ENCODE results near the gene AP1AR. TPM values are rescaled to one million over a fixed set of nuclear protein-coding genes. Genes with fewer than 3 reads are reported as not detected.

The AP1AR gene, protein sequence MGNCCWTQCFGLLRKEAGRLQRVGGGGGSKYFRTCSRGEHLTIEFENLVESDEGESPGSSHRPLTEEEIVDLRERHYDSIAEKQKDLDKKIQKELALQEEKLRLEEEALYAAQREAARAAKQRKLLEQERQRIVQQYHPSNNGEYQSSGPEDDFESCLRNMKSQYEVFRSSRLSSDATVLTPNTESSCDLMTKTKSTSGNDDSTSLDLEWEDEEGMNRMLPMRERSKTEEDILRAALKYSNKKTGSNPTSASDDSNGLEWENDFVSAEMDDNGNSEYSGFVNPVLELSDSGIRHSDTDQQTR
- 10.7 TPM for total RNA-seq
- 10 to 100 TPM; 10.5 to 14.0 (median 11.8) TPM for polyA plus RNA-seq (ENCODE audit: insufficient read depth in 1 of 8, insufficient read length in 8 of 8, low replicate concordance in 1 of 8)
- long read RNA-seq, donor 1, partial matches to known transcripts, result 0 of 1 reads
- long read RNA-seq, donor 1, other reads (novel, unspliced or antisense), result 0 of 1 reads
- long read RNA-seq, donor 2, result 0 reads
- long read RNA-seq, donor 3, partial matches to known transcripts, result 0 of 5 reads
- long read RNA-seq, donor 3, other reads (novel, unspliced or antisense), result 0 of 5 reads
- long read RNA-seq, donor 4, partial matches to known transcripts, result 0 of 2 reads
- long read RNA-seq, donor 4, other reads (novel, unspliced or antisense), result 0 of 2 reads
- long read RNA-seq, donor 5, transcript AP1AR-201 (10 exons, 2,902 nt), result major isoform, 6 of 6 reads
- long read RNA-seq, donor 5, partial matches to known transcripts, result 0 of 6 reads
- long read RNA-seq, donor 5, other reads (novel, unspliced or antisense), result 0 of 6 reads
- long read RNA-seq, donor 6, transcript AP1AR-201 (10 exons, 2,902 nt), result major isoform, 5 of 7 reads
- long read RNA-seq, donor 6, partial matches to known transcripts, result 0 of 7 reads
- long read RNA-seq, donor 6, other reads (novel, unspliced or antisense), result 0 of 7 reads
- long read RNA-seq, donor 7, partial matches to known transcripts, result 0 of 3 reads
- long read RNA-seq, donor 7, other reads (novel, unspliced or antisense), result 0 of 3 reads
- long read RNA-seq, donor 8, partial matches to known transcripts, result 0 of 3 reads
- long read RNA-seq, donor 8, other reads (novel, unspliced or antisense), result 0 of 3 reads
- long read RNA-seq, donor 9, partial matches to known transcripts, result 0 of 3 reads
- long read RNA-seq, donor 9, other reads (novel, unspliced or antisense), result 0 of 3 reads
- long read RNA-seq, donor 10, transcript AP1AR-201 (10 exons, 2,902 nt), result major isoform, 6 of 7 reads
- long read RNA-seq, donor 10, partial matches to known transcripts, result 0 of 7 reads
- long read RNA-seq, donor 10, other reads (novel, unspliced or antisense), result 0 of 7 reads
- long read RNA-seq, donor 11, partial matches to known transcripts, result 0 of 1 reads
- long read RNA-seq, donor 11, other reads (novel, unspliced or antisense), result 0 of 1 reads

DNA sequence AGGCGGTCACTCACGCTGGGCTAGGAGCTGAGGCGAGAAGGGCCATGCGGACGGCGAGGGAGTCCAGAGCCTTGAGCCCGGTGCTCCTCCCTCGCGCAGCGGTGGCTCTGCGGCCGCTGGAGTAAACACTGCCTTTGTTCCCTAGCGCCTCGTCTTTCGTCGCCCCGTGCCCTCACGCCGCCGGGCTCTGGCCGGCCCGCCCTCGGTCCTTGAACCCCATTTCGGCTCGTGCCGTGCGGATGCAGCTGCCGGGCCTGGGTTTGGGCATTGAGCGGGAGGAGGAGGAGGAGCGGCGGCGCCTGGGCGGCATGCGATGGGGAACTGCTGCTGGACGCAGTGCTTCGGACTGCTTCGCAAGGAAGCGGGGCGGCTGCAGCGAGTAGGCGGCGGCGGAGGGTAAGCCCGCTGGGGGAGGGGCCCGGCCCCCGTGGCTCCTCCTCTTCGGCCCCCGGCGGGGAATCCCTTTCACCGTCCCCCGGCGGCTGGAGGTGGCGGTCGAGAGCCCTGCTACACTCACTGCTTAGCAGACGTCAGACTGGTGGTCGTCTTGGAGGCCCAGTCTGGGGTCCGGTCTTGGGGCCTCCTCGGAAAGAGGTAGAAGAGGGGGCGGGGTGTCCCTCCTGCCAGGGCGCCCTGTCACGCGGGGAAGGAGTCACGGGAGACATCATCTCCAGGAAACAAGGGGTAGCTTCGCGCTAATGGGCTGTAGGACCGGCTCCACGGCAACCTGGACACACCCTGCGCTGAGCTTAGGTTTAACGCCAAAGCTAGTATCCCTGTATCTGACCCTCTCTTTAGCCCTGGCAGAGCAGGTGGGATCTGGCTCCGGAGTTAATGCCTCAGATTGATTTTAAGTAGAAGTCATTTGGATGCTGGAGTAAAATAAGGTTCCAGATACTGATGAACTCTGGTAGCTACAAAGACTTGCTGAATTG lies at the start of gene AP1AR:
Gene AP1AR (plus strand): TSS at position 9 of the 935 bp plus-strand sequence. CDS start 305 bp downstream, at position 314.
- Histone ChIP-seq H3K4me3 (ENCODE audit: low read length) (peak within 1 kb of the TSS; percentile 77), H3K27ac (ENCODE audit: low read length) (peak within 1 kb of the TSS; percentile 98), H3K9me3 (replicated peaks; ENCODE audit: control insufficient read depth, low read depth, low read length) (no peaks in the 10 kb centered on the region), H3K27me3 (ENCODE audit: control insufficient read depth, insufficient read depth, low read length) (no peaks in the 10 kb centered on the region), H3K36me3 (ENCODE audit: control insufficient read depth, insufficient read depth, low read length) (no peaks in the 10 kb centered on the region), H3K4me1 (ENCODE audit: control insufficient read depth, insufficient read depth, low read length) (peaks cover 2% of the 10 kb centered on the region)
- WGBS (ENCODE audit: insufficient coverage), result under 1% methylated on average over 68 of the region's 70 CpGs
- peak; percentile 91 for DNase-seq

DNA sequence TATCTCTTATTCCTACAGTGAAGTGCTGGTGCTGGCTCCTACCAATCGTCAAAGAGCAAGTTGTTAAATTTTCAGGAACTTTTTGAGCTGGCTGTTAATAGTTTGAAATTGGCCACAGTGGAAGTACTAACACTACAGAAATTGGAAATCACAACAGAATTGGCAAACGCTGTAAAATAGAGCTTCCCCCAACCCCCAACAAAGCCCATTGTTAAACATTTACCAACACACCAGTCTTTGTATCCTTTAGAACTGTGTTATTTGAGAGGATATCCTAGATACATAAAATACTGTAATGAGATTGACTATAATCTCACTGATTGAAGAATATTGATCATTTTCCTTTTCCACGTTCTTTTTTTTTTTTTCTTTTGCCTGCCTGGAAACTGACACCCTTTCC lies 49.0 kb upstream of the AP1AR start:
- H3K27me3 ChIP-seq (ENCODE audit: control insufficient read depth, insufficient read depth, low read length), result no peaks in the 10 kb centered on the region
- no peak overlapping the region for H3K4me3 ChIP-seq (ENCODE audit: low read length)
- no peak for DNase-seq
- no peaks in the 10 kb centered on the region for H3K4me1 ChIP-seq (ENCODE audit: control insufficient read depth, insufficient read depth, low read length)
- H3K36me3 ChIP-seq (ENCODE audit: control insufficient read depth, insufficient read depth, low read length), result no peaks in the 10 kb centered on the region
- no peaks in the 10 kb centered on the region for H3K9me3 ChIP-seq (replicated peaks; ENCODE audit: control insufficient read depth, low read depth, low read length)
- no peak overlapping the region for H3K27ac ChIP-seq (ENCODE audit: low read length)
- whole genome bisulfite sequencing (ENCODE audit: insufficient coverage), result no CpG with 5 or more reads among the region's 3 CpGs

DNA sequence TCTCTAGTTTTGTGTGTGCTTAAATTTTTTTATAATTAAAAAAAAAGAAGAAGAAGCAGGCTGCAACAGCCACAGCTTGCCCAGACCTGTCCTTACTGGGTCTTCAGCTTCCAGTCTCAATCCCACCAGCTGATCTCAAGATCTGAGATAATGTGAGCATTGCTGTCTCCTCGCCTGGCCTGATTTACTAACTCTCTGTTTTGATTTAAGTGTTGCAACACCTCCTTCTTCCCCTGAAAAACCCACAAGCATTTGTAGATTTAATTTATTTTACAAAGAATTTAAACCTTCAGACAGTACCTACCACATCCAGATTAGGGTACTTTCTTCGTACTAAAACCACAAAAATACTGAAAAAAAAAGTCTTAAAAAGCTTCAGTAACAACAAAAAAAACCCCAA lies 48.3 kb upstream of the AP1AR start:
- WGBS (ENCODE audit: insufficient coverage), result no CpG with 5 or more reads among the region's 2 CpGs

DNA sequence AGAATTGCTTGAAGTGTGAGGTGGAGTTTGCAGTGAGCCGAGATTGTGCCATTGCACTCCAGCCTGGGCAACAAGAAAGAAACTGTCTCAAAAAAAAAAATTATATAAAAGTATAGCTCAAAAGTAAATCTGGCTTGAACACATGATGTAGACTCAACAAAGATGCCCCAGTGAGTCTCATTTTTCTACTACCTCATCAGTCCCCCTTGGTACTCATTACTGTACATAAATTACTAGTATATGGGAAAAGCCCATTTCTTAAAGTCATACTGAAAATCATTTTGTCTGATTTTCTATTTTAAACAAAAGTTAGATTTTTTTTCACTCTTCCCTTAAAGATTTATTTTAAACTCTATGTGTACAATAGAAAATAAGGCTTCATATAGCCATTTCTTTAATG lies 47.1 kb upstream of the AP1AR start:
- no CpG with 5 or more reads among the region's 1 CpG for WGBS (ENCODE audit: insufficient coverage)
- no peak overlapping the region for H3K4me3 ChIP-seq (ENCODE audit: low read length)

More for the DNA sequence above, 48.3 kb upstream of the AP1AR start:
- Histone ChIP-seq H3K4me1 (ENCODE audit: control insufficient read depth, insufficient read depth, low read length) (no peaks in the 10 kb centered on the region), H3K27me3 (ENCODE audit: control insufficient read depth, insufficient read depth, low read length) (no peaks in the 10 kb centered on the region), H3K36me3 (ENCODE audit: control insufficient read depth, insufficient read depth, low read length) (no peaks in the 10 kb centered on the region), H3K4me3 (ENCODE audit: low read length) (no peak overlapping the region), H3K27ac (ENCODE audit: low read length) (no peak overlapping the region), H3K9me3 (replicated peaks; ENCODE audit: control insufficient read depth, low read depth, low read length) (no peaks in the 10 kb centered on the region)
- DNase-seq, result no peak

DNA sequence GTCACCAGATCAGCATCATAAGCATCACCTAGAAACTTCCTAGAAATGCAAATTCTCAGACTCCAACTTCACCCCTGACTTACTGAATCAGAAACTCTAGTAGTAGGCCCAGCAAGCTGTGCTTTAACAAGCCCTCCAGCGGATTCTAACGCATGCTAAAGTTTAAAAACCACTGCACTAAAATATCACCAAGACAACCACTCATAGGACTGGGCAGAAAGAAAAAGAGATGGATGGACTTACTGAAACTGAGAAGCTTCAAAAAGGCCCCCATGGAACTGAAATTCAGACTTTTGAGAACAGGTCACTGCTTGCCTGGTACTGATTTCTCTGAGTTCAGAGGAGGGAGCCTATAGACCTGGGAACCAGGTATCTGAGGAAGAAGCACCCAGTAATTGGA lies 46.3 kb upstream of the AP1AR start:
- no CpG with 5 or more reads among the region's 2 CpGs for WGBS (ENCODE audit: insufficient coverage)
- Histone ChIP-seq H3K4me1 (ENCODE audit: control insufficient read depth, insufficient read depth, low read length) (no peaks in the 10 kb centered on the region), H3K4me3 (ENCODE audit: low read length) (no peak overlapping the region), H3K9me3 (replicated peaks; ENCODE audit: control insufficient read depth, low read depth, low read length) (no peaks in the 10 kb centered on the region), H3K27ac (ENCODE audit: low read length) (no peak overlapping the region), H3K36me3 (ENCODE audit: control insufficient read depth, insufficient read depth, low read length) (no peaks in the 10 kb centered on the region), H3K27me3 (ENCODE audit: control insufficient read depth, insufficient read depth, low read length) (no peaks in the 10 kb centered on the region)
- DNase-seq, result no peak

More for the DNA sequence above, 47.1 kb upstream of the AP1AR start:
- no peaks in the 10 kb centered on the region for H3K4me1 ChIP-seq (ENCODE audit: control insufficient read depth, insufficient read depth, low read length)
- DNase-seq, result no peak
- H3K36me3 ChIP-seq (ENCODE audit: control insufficient read depth, insufficient read depth, low read length), result no peaks in the 10 kb centered on the region
- no peaks in the 10 kb centered on the region for H3K27me3 ChIP-seq (ENCODE audit: control insufficient read depth, insufficient read depth, low read length)
- no peaks in the 10 kb centered on the region for H3K9me3 ChIP-seq (replicated peaks; ENCODE audit: control insufficient read depth, low read depth, low read length)
- H3K27ac ChIP-seq (ENCODE audit: low read length), result no peak overlapping the region

DNA sequence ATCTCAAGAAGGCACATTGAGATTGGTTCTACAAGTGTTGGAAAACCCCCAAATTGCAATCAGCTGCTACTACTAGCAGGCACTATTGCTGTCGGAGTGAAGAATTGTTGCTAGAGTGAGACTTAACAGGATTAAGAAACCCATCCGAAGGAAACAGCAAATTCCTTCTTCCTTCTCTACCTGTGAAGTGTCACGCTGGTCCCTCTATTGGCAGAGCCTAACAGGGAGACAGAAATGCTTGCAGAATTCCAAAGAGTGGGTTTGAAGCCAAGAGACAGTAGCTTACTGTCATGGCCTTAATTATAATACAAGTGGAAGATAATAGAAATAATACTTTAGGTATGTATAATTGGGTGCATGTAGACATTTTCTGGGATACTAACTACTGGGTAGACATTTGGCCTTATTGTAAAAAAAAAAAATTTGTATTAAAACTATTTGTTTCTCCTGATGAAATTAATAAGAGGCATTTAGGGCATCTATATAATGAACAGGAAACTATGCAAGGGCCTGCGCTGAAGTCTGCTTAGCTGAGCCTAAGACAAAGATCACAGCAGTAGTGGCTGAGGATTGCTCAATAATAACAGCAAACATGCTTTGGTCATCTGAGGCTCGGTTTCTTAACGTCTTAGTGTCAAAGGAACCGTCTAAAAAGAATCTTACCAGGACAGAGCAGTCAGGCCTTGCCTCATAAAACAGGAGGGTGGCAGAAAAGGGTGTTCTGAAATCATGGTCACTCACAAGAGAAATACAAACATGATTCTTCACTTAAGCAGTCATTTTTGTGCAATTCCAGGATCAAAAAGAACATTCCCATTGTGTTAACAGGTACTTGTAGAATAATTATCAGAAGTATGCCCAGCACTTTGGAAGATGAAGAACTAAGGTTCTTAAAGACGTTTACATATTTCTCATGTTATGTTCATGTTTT lies 45.6 kb upstream of the AP1AR start:
- WGBS (ENCODE audit: insufficient coverage), result 88% methylated on average over 1 of the region's 8 CpGs
- no peak overlapping the region for H3K27ac ChIP-seq (ENCODE audit: low read length)

DNA sequence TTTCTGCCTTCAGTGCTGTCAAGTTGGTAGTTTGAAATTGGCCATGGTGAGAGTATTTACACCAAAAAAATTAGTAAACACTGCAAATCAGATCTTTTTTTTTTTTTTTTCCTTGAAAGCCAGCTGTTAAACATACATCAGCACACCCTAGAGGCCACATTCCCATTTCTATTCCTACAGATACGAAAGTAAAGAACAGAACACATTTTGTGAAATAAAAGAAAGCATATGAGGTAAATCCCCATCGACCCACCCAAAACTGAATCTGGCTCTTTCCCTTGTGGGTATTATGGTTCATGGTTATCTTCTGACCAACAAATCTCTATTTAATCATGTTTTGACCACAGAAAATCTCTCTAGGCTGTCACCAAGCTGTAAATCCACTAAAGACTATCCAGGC lies 41.8 kb upstream of the AP1AR start:
- H3K27me3 ChIP-seq (ENCODE audit: control insufficient read depth, insufficient read depth, low read length), result no peaks in the 10 kb centered on the region
- no peak overlapping the region for H3K27ac ChIP-seq (ENCODE audit: low read length)
- no peaks in the 10 kb centered on the region for H3K4me1 ChIP-seq (ENCODE audit: control insufficient read depth, insufficient read depth, low read length)
- no peaks in the 10 kb centered on the region for H3K9me3 ChIP-seq (replicated peaks; ENCODE audit: control insufficient read depth, low read depth, low read length)
- no CpG with 5 or more reads among the region's 2 CpGs for WGBS (ENCODE audit: insufficient coverage)
- H3K4me3 ChIP-seq (ENCODE audit: low read length), result no peak overlapping the region
- peak; percentile 27 for DNase-seq
- H3K36me3 ChIP-seq (ENCODE audit: control insufficient read depth, insufficient read depth, low read length), result no peaks in the 10 kb centered on the region

More for the DNA sequence above, 45.6 kb upstream of the AP1AR start:
- no peaks in the 10 kb centered on the region for H3K36me3 ChIP-seq (ENCODE audit: control insufficient read depth, insufficient read depth, low read length)
- no peaks in the 10 kb centered on the region for H3K27me3 ChIP-seq (ENCODE audit: control insufficient read depth, insufficient read depth, low read length)
- H3K4me3 ChIP-seq (ENCODE audit: low read length), result no peak overlapping the region
- no peaks in the 10 kb centered on the region for H3K4me1 ChIP-seq (ENCODE audit: control insufficient read depth, insufficient read depth, low read length)
- DNase-seq, result no peak
- no peaks in the 10 kb centered on the region for H3K9me3 ChIP-seq (replicated peaks; ENCODE audit: control insufficient read depth, low read depth, low read length)

DNA sequence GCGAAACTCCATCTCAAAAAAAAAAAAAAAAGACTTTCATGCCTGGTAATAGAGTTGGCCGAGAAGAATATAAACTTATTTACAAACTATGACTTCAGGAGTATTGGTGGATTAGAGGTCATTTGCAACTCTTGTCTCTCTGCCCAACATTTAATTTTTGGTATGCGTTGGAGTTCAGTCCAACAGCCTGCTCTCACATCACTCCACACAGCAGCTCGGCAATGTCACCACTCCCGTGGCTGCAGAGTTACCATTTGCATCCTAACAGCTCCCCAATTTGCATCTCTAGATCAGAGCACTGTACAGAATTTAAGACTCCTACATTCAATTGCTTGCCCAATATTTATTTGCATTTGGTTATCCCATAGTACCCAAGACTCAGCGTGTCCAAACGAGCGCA lies 40.9 kb upstream of the AP1AR start:
- Histone ChIP-seq H3K36me3 (ENCODE audit: control insufficient read depth, insufficient read depth, low read length) (no peaks in the 10 kb centered on the region), H3K4me3 (ENCODE audit: low read length) (no peak overlapping the region), H3K27ac (ENCODE audit: low read length) (no peak overlapping the region), H3K4me1 (ENCODE audit: control insufficient read depth, insufficient read depth, low read length) (no peaks in the 10 kb centered on the region), H3K27me3 (ENCODE audit: control insufficient read depth, insufficient read depth, low read length) (no peaks in the 10 kb centered on the region), H3K9me3 (replicated peaks; ENCODE audit: control insufficient read depth, low read depth, low read length) (no peaks in the 10 kb centered on the region)
- WGBS (ENCODE audit: insufficient coverage), result 79% methylated on average over 6 of the region's 8 CpGs
- no peak for DNase-seq

Data from muscle of leg (tissue), 16 donors.